MM.1S (cell line): ENCODE data around the gene CBLB.

ENCODE experiments used
- DNase-seq: peaks from one replicate; pipeline ENCODE4 v3.0.0-alpha.2; 2015
- H2AFZ ChIP-seq: fragments of 300-600 bp; sonication (generic); 2 replicates; pipeline ENCODE4 v1.6.0; 2016; ENCODE audit warnings: antibody characterized with exemption, low read length
- H3F3A ChIP-seq: fragments of 300-600 bp; sonication (generic); 2 replicates; pipeline ENCODE4 v1.6.1; 2016; ENCODE audit warnings: mild to moderate bottlenecking, antibody characterized with exemption, low read length, moderate library complexity, mixed read lengths; ENCODE audit not compliant: insufficient read depth
- H3K27ac ChIP-seq: fragments of 300-600 bp; sonication (generic); 2 replicates; pipeline ENCODE4 v1.5.1; 2016; ENCODE audit warnings: mild to moderate bottlenecking, low read length
- H3K27me3 ChIP-seq: fragments of 300-600 bp; sonication (generic); replicated peaks from 2 replicates; pipeline ENCODE4 v1.6.0; 2016; ENCODE audit warnings: low read length; ENCODE audit not compliant: insufficient read depth
- H3K36me3 ChIP-seq: fragments of 300-600 bp; sonication (generic); replicated peaks from 2 replicates; pipeline ENCODE4 v1.6.1; 2016; ENCODE audit warnings: mild to moderate bottlenecking, low read length, mixed read lengths; ENCODE audit not compliant: insufficient read depth
- H3K4me1 ChIP-seq: fragments of 300-600 bp; sonication (generic); 2 replicates; pipeline ENCODE4 v1.6.1; 2016; ENCODE audit warnings: low read length, mixed read lengths
- H3K4me2 ChIP-seq: fragments of 300-600 bp; sonication (generic); 2 replicates; pipeline ENCODE4 v1.6.0; 2016; ENCODE audit warnings: low read depth, low read length
- H3K4me3 ChIP-seq: fragments of 300-600 bp; sonication (generic); 2 replicates; pipeline ENCODE4 v1.5.1; 2016; ENCODE audit warnings: low read length, mixed read lengths
- H3K79me2 ChIP-seq: fragments of 300-600 bp; sonication (generic); 2 replicates; pipeline ENCODE4 v1.6.1; 2016; ENCODE audit warnings: mixed run types, low read length, mixed read lengths
- H3K9ac ChIP-seq: fragments of 300-600 bp; sonication (generic); 2 replicates; pipeline ENCODE4 v1.6.1; 2016; ENCODE audit warnings: low read length, mixed read lengths
- H3K9me2 ChIP-seq: fragments of 300-600 bp; sonication (generic); replicated peaks from 2 replicates; pipeline ENCODE4 v1.6.1; 2016; ENCODE audit warnings: mild to moderate bottlenecking, low read length, mixed read lengths; ENCODE audit not compliant: insufficient read depth
- H3K9me3 ChIP-seq: fragments of 300-600 bp; sonication (generic); replicated peaks from 2 replicates; pipeline ENCODE4 v1.6.1; 2016; ENCODE audit warnings: mild to moderate bottlenecking, low read length, mixed read lengths; ENCODE audit not compliant: insufficient read depth
- H4K20me1 ChIP-seq: fragments of 300-600 bp; sonication (generic); 2 replicates; pipeline ENCODE4 v1.6.1; 2016; ENCODE audit warnings: mild to moderate bottlenecking, low read length, moderate library complexity, mixed read lengths; ENCODE audit not compliant: insufficient read depth
- EZH2 ChIP-seq: fragments of 300-600 bp; sonication (generic); optimal IDR thresholded peaks from 2 replicates; pipeline ENCODE3; 2017; ENCODE audit warnings: low read depth, mild to moderate bottlenecking, antibody characterized with exemption, low read length, mixed read lengths
- EZH2phosphoT487 ChIP-seq: fragments of 300-600 bp; sonication (generic); IDR thresholded peaks from 2 replicates; pipeline ENCODE4 v1.6.1; 2018; ENCODE audit warnings: antibody characterized with exemption, low read length
- TF ChIP-seq, protein P1 (sequence below): fragments of 300-600 bp; sonication (generic); IDR thresholded peaks from 2 replicates; pipeline ENCODE4 v1.5.1; 2016; ENCODE audit warnings: antibody characterized with exemption, low read length, mixed read lengths

CBLB gene

DNA sequence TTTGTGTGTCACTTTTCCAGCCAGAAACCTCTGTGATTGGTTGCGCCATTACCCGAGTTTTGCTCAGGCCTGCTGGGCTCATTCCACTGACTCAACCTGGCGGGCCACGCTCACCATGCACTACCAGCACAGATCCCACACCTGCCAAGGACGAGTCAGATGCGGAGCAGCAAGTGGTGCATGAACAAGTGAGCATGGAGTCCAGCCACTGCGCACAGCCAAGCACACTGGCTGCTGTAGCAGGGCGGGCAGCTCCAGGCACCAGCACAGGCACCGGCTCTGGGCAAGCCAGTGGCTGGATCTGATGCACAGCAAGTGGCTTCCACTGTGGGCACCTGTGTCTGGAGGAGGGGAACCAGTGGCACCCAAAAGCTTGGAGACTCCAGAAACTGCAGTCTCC is 110.4 kb downstream of the CBLB start:
- Histone ChIP-seq H3K4me1 (no peaks in the 10 kb centered on the region), H3K27me3 (no peaks in the 10 kb centered on the region), H3K4me2 (no peak overlapping the region), H3K9me2 (no peaks in the 10 kb centered on the region), H3K4me3 (no peak overlapping the region), H3F3A (no peaks in the 10 kb centered on the region), H3K27ac (no peak overlapping the region), H4K20me1 (no peaks in the 10 kb centered on the region), H3K36me3 (no peaks in the 10 kb centered on the region), H3K9ac (no peak overlapping the region), H3K79me2 (no peaks in the 10 kb centered on the region), H2AFZ (no peak overlapping the region), H3K9me3 (no peaks in the 10 kb centered on the region)
- TF ChIP-seq EZH2 (no peak), EZH2phosphoT487 (no peak)
- TF ChIP-seq, protein P1, sequence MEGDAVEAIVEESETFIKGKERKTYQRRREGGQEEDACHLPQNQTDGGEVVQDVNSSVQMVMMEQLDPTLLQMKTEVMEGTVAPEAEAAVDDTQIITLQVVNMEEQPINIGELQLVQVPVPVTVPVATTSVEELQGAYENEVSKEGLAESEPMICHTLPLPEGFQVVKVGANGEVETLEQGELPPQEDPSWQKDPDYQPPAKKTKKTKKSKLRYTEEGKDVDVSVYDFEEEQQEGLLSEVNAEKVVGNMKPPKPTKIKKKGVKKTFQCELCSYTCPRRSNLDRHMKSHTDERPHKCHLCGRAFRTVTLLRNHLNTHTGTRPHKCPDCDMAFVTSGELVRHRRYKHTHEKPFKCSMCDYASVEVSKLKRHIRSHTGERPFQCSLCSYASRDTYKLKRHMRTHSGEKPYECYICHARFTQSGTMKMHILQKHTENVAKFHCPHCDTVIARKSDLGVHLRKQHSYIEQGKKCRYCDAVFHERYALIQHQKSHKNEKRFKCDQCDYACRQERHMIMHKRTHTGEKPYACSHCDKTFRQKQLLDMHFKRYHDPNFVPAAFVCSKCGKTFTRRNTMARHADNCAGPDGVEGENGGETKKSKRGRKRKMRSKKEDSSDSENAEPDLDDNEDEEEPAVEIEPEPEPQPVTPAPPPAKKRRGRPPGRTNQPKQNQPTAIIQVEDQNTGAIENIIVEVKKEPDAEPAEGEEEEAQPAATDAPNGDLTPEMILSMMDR: no peak
- no peak for DNase-seq

DNA sequence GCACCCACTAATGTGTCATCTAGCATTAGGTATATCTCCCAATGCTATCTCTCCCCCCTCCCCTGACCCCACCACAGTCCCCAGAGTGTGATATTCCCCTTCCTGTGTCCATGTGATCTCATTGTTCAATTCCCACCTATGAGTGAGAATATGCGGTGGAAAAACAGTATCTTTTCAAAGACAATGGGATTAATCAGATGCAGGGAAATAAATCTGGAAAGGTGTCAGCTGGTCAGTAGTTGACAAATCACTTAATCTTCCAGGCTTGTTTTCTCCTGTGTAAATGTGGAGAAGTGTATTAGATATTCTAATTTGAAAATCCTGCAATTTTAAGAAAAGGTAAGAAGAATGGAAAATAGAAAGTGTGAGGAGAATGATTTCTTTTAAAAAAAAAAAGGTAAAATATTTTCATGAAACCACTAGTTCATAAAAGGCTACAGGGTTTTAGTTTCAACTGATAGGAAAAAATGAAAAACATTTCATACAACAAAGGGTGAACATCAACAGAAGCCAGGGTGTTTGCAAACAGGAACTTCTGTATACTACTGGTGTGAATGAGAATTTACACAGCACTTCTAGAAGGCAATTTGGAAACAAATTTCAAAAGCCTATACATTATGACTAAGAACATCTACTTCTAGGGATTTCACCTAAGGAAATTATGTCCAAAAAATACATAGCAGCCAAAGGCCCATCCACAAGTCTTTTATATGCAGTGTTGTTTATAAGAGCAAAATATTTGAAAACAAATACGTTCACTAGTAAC is 113.5 kb downstream of the CBLB start:
- no peak overlapping the region for H3K9ac ChIP-seq
- no peaks in the 10 kb centered on the region for H3K79me2 ChIP-seq

DNA sequence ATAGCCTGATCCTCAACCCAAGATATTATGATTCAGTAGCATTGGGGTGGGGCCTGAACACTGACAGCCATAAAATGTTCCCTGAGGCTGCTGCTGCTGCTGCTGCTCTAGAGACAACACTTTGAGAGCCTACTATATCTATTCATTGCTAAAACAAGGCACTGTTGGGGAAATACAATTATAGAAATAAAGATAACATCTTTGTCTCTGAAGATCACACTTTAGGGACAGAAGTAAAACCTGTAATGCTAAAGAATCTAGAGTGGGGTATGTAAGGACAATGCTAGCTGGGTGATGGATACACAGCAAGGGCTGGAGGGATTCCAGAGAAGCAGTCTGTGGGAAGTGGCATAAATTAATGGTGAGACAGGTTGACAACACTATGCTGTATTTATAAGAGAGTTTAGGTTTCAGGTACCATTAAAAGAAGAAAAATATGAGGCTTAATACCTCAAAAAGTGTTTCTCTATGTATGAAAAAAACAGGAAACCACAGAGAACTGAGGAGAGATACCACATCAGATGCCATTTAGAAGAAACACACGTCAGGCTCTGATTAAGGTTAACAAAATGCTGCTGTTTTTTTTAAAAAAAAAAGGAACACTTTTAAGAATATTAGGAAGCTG is 115.9 kb downstream of the CBLB start:
- H3K4me3 ChIP-seq: no peak overlapping the region
- H3K27me3 ChIP-seq: no peaks in the 10 kb centered on the region
- H3K4me1 ChIP-seq: peaks cover 9% of the 10 kb centered on the region; the same call in 1 of the 2 replicates
- DNase-seq: peak; percentile 70
- H3K9me2 ChIP-seq: no peaks in the 10 kb centered on the region
- no peaks in the 10 kb centered on the region for H3K79me2 ChIP-seq
- peak overlapping the region; percentile 21; the same call in 1 of the 2 replicates for H3K27ac ChIP-seq
- H3K36me3 ChIP-seq: no peaks in the 10 kb centered on the region
- TF ChIP-seq, protein P1: no peak
- no peaks in the 10 kb centered on the region for H4K20me1 ChIP-seq
- no peaks in the 10 kb centered on the region for H3K9me3 ChIP-seq
- H3K4me2 ChIP-seq: peak overlapping the region; percentile 29
- no peak overlapping the region for H3K9ac ChIP-seq
- H3F3A ChIP-seq: peaks cover 4% of the 10 kb centered on the region; the same call in 1 of the 2 replicates
- no peak overlapping the region for H2AFZ ChIP-seq

More for the DNA sequence above, 113.5 kb downstream of the CBLB start:
- no peak for DNase-seq
- Histone ChIP-seq H3K4me2 (no peak overlapping the region), H3K27ac (no peak overlapping the region), H3K9me3 (no peaks in the 10 kb centered on the region), H3K27me3 (no peaks in the 10 kb centered on the region), H3K4me3 (no peak overlapping the region), H3F3A (peaks cover 4% of the 10 kb centered on the region; the same call in 1 of the 2 replicates), H3K4me1 (peaks cover 9% of the 10 kb centered on the region; the same call in 1 of the 2 replicates), H4K20me1 (no peaks in the 10 kb centered on the region), H3K9me2 (no peaks in the 10 kb centered on the region), H2AFZ (no peak overlapping the region), H3K36me3 (no peaks in the 10 kb centered on the region)
- TF ChIP-seq, protein P1: no peak
- TF ChIP-seq EZH2phosphoT487 (no peak), EZH2 (no peak)
